Suppressor macrophage treated with lipopolysaccharide for 1 hour (primary cell): ENCODE results near the gene CATSPER1.

ENCODE experiments used
- DNase-seq, 3 donors: peaks; one replicate each; pipeline ENCODE4 v3.0.0-alpha.2; 2020 to 2022

The CATSPER1 gene

DNA sequence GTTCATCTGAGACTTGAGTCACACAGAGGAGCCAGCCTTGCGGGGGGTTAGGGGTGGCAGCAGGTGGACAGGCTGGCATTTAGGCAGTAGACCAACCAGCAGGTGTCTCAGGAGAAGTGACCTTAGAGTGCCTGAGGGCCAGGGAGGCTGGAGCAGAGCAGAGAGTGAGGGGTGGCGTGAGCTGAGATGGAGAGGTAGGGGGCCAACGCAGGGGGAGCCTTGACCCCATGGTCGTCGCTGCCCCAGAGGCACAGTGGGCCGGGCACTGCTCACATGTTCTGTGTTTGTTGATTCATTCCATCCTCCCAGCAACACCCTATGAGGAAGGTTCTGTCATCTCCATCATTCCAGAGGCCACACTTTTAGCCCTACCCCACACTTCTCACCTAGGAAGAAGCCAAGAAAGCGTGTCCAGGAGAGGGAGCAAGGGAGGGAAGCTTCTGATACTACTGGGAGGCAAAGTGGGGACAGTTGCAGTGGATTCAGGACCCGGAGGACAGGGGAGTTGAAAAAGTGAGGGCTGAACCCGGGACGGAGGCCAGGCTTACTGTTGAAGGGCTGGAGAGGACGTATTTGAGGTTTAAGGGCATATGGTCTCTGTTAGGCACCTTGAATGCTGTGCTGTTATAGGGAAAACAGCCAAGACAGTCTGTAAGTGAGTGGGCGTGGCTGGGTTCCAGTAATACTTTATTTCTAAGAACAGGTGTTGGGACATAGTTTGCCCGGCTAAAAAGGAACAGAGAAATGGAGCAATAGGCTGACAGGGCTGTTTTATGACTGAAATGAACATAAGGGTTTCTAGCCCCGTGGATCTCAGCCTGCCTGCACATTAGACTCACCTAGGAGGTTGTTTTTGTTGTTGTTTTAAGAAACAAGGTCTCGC lies 57.4 kb downstream of the CATSPER1 start:
- no peak for DNase-seq

DNA sequence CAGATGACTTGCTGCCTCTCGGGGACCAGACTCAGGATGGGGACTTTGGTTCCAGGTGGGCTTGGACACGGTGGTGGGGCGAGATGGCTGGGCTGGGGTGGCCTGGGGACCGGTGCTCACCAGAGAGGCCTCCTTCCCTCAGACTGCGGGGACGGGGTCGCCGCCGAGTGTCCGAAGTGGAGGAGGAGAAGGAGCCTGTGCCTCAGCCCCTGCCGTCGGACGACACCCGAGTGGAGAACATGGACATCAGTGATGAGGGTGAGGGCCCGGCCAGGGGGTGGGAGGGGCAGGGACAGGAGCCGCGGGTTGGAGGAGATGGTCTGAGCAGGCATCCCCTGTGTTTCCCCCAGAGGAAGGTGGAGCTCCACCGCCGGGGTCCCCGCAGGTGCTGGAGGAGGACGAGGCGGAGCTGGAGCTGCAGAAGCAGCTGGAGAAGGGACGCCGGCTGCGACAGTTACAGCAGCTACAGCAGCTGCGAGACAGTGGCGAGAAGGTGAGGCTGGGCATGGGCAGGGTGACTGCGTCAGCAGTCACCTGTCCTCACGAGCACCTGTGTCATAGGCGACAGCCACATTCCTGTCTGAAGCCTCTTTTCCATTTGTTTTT lies 58.8 kb downstream of the CATSPER1 start:
- DNase-seq: no peak
